SH-SY5Y (cell line): ENCODE results near the gene STMN1.

ENCODE experiments used
- GATA2 ChIP-seq: IDR thresholded peaks from 2 replicates; pipeline ENCODE4 v1.6.1; 2011; ENCODE audit warnings: mild to moderate bottlenecking, low read depth, low read length
- GATA3 ChIP-seq: IDR thresholded peaks from 2 replicates; pipeline ENCODE4 v1.6.1; 2011; ENCODE audit warnings: low read depth, mild to moderate bottlenecking, low read length, moderate library complexity

DNA sequence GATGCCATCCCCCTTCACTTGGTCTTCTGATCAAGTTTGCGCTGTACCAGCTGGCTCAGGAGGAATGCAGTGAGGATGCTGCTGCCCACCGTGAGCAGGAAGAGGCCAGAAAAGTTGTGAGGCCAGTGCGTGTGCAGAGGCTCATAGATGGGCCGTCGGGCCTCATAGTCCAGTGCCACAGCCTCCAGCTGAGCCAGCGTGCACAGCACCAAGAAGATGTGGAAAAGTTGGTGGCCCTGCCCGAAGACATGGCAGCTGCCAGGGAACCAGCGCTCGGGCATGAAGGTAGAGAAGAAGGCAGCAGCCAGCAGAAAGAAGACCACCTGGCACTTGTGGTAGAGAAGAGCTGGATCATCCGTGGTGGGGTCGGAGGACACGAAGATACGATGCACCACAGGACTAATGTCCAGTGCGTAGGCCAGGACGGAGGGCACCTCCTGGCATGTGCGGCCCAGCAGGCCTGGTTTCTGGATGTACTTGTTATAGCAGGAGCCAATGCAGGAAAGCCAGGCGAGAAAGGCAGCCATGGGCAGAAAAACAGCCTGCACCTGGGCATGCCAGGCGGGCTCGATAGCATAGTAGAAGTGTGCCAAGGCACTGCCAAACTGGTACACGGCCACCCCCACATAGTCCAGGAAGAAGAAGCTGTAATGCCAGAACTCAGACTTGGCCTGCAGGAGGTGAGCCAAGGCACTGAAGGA lies 43.3 kb downstream of the STMN1 start:
- no peak for TF ChIP-seq GATA3
- no peak for TF ChIP-seq GATA2
